GM12892 (cell line): ENCODE results near the gene TFAP2C.

Experiments
- DNase-seq: peaks from one replicate; pipeline ENCODE4 v3.0.0; 2011; ENCODE audit not compliant: insufficient read length
- FAIRE-seq: peaks from 2 replicates; lab custom pipeline; 2011; peaks lifted over from hg19 to GRCh38; lab: Jason Lieb, UNC
- POLR2A ChIP-seq: IDR thresholded peaks from 2 replicates; pipeline ENCODE4 v1.6.1; 2011; ENCODE audit warnings: low read depth, low read length, control low read depth
- POLR2AphosphoS5 ChIP-seq: IDR thresholded peaks from 2 replicates; pipeline ENCODE4 v1.6.1; 2011; ENCODE audit warnings: low read depth, low read length, control low read depth
- TAF1 ChIP-seq: IDR thresholded peaks from 2 replicates; pipeline ENCODE4 v1.6.1; 2011; ENCODE audit warnings: low read depth, mild to moderate bottlenecking, control low read depth, low read length, borderline replicate concordance

TFAP2C gene

GRCh38 chr20:56664796-56665195, 35.7 kb downstream of the TFAP2C start:
- TF ChIP-seq POLR2AphosphoS5 (no peak), POLR2A (no peak), TAF1 (no peak)
- DNase-seq (no peak), FAIRE-seq (no peak)

- TF ChIP-seq POLR2AphosphoS5 (no peak), TAF1 (no peak), POLR2A (no peak)
- DNase-seq (no peak), FAIRE-seq (no peak)
Observed at GRCh38 chr20:56665806-56666205, 36.7 kb downstream of the TFAP2C start.

DNA sequence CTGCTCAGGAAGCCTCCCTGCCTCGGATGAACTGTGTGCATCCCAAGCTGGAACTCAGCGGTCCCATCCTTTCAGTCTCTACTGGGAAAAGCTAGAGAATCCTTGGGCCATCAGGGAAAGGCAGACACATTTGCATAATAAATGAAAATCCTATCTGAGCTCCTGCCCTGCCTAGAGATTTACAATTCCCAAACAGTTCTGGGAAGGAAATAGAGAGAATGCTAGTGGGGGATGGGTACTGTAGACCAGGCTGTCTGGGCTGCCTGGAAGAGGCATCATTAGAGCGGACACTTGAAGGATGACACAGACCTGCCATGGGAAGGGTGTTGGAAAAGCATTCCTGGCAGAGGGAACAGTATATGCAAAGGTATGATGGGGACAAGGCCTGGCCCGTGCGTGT, 44.3 kb downstream of the TFAP2C start:
- TF ChIP-seq TAF1 (no peak), POLR2A (no peak), POLR2AphosphoS5 (no peak)
- no peak for FAIRE-seq
- DNase-seq = no peak

DNA sequence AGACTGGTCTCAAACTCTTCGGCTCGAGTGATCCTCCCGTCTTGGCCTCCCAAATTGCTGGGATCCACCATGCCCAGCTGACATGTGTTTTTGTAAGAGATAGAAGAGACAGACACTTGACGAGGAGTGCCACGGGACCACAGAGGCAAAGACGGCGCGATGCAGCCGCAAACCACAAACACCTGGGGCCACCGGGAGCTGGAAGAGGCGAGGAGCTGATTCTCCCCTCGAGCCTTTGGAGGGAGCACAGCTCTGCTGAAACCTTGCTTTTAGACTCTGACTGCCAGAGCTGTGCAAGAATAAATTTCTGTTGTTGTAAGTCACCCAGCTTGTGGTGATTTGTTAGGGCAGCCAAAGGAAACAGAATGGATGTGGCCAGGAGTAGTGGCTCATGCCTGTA, 46.9 kb downstream of the TFAP2C start:
- DNase-seq (no peak), FAIRE-seq (no peak)
- TF ChIP-seq POLR2AphosphoS5 (no peak), POLR2A (no peak), TAF1 (no peak)

DNA sequence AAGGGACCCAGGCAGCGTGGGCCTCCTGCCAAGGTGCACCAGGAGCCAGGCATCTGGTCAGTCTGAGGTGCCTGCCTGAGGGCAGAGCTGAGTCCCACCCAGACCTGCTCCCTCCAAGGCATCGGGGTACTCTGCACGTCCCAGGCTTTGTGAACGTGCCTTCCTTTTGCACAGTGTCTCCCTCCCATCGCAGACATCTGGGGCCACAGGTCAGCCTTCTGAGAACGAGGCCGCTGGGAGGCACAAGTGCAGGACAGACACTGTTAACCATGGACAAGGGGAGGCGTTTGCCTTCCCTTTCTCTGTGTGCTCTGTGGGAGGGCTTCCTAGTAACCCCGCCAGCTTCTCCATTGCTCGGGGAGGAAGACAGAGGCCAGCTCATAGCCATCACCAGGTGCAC, 47.6 kb downstream of the TFAP2C start:
- TF ChIP-seq POLR2A (no peak), TAF1 (no peak), POLR2AphosphoS5 (no peak)
- DNase-seq = no peak
- no peak for FAIRE-seq

GRCh38 chr20:56683077-56683865, 54.2 kb downstream of the TFAP2C start:
- no peak for TF ChIP-seq POLR2A
- DNase-seq (no peak), FAIRE-seq (no peak)

DNA sequence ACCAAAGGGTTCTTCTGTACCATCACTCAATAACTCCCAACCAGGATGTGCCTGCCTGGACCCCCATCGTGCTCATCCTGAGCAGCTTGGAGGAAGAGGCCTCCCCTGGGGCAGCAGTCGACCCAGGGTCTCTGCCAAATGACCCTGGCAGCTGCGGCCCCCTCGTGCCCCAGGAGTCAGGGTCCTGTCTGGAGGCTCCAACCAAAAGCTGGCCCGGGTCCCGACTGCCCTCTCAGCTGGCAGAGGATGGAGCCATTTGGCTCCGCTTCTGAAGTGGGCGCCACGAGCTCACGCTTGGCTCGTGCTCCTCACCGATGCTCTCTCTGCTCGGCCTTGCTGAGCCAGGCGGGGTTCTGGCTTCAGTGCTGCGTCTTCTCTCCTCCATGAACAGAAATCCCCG, 56.8 kb downstream of the TFAP2C start:
- no peak for FAIRE-seq
- TF ChIP-seq POLR2AphosphoS5 = no peak
- TF ChIP-seq TAF1 = no peak
- TF ChIP-seq POLR2A = no peak
- no peak for DNase-seq

GRCh38 chr20:56687061-56687460, 58.0 kb downstream of the TFAP2C start:
- DNase-seq (no peak), FAIRE-seq (no peak)
- TF ChIP-seq TAF1 (no peak), POLR2AphosphoS5 (no peak), POLR2A (no peak)

- DNase-seq (no peak), FAIRE-seq (no peak)
- TF ChIP-seq TAF1 = no peak
- TF ChIP-seq POLR2A = no peak
- TF ChIP-seq POLR2AphosphoS5 = no peak
Observed at GRCh38 chr20:56688106-56688505, 59.0 kb downstream of the TFAP2C start.
